GM19397 (cell line): ENCODE results near the gene EIF4EBP3.

ENCODE experiments used
- ATAC-seq: cut with Tn5 transposase; IDR thresholded peaks from one replicate; pipeline ENCODE4 v1.9.1; 2021; ENCODE audit warnings: mild to moderate bottlenecking, moderate library complexity; ENCODE audit not compliant: unreplicated experiment

EIF4EBP3 gene

GRCh38 chr5:140547508-140548299 lies at the start of gene EIF4EBP3:
EIF4EBP3 (plus strand) TSS chr5:140547662; CDS start chr5:140547738, 76 bp downstream.
- ATAC-seq = peak; percentile 100

- ATAC-seq = no peak
Measured at GRCh38 chr5:140497897-140498296, 49.6 kb upstream of the EIF4EBP3 start.

- no peak for ATAC-seq
Measured at GRCh38 chr5:140498591-140498990, 48.9 kb upstream of the EIF4EBP3 start.

GRCh38 chr5:140502834-140503233 lies 44.6 kb upstream of the EIF4EBP3 start:
- ATAC-seq = no peak

- ATAC-seq = no peak
Measured at GRCh38 chr5:140509898-140510297, 37.6 kb upstream of the EIF4EBP3 start.

- ATAC-seq = no peak
Measured at GRCh38 chr5:140513124-140513523, 34.3 kb upstream of the EIF4EBP3 start.

GRCh38 chr5:140524003-140524402 lies 23.5 kb upstream of the EIF4EBP3 start:
- no peak for ATAC-seq

GRCh38 chr5:140540227-140540626 lies 7.2 kb upstream of the EIF4EBP3 start:
- ATAC-seq = no peak

GRCh38 chr5:140542972-140543371 lies 4.5 kb upstream of the EIF4EBP3 start:
- no peak for ATAC-seq

GRCh38 chr5:140544986-140545385 lies 2.5 kb upstream of the EIF4EBP3 start:
- no peak for ATAC-seq

GRCh38 chr5:140545606-140546005 lies 1.9 kb upstream of the EIF4EBP3 start:
- ATAC-seq = no peak

GRCh38 chr5:140546851-140547507 lies 483 bp upstream of the EIF4EBP3 start:
- ATAC-seq = no peak

- ATAC-seq = no peak
Measured at GRCh38 chr5:140548300-140548688, 832 bp downstream of the EIF4EBP3 start.

GRCh38 chr5:140548791-140549190 lies 1.3 kb downstream of the EIF4EBP3 start:
- ATAC-seq = no peak

GRCh38 chr5:140549237-140550144 lies 2.0 kb downstream of the EIF4EBP3 start:
- ATAC-seq = no peak

- ATAC-seq = no peak
Measured at GRCh38 chr5:140550147-140551079, 3.0 kb downstream of the EIF4EBP3 start.

- no peak for ATAC-seq
Measured at GRCh38 chr5:140551872-140552271, 4.4 kb downstream of the EIF4EBP3 start.

- no peak for ATAC-seq
Measured at GRCh38 chr5:140553657-140554056, 6.2 kb downstream of the EIF4EBP3 start.

- no peak for ATAC-seq
Measured at GRCh38 chr5:140554454-140554853, 7.0 kb downstream of the EIF4EBP3 start.

- ATAC-seq = no peak
Measured at GRCh38 chr5:140555747-140556312, 8.4 kb downstream of the EIF4EBP3 start.
